GM19193 (cell line): Measurements from ENCODE around the gene DUSP1.

ENCODE experiments used
- POLR2A ChIP-seq: IDR thresholded peaks from 4 replicates; pipeline ENCODE4 v1.6.1; 2011; ENCODE audit not compliant: insufficient read depth, insufficient read length; ENCODE audit errors: extremely low read depth

The DUSP1 gene

DNA sequence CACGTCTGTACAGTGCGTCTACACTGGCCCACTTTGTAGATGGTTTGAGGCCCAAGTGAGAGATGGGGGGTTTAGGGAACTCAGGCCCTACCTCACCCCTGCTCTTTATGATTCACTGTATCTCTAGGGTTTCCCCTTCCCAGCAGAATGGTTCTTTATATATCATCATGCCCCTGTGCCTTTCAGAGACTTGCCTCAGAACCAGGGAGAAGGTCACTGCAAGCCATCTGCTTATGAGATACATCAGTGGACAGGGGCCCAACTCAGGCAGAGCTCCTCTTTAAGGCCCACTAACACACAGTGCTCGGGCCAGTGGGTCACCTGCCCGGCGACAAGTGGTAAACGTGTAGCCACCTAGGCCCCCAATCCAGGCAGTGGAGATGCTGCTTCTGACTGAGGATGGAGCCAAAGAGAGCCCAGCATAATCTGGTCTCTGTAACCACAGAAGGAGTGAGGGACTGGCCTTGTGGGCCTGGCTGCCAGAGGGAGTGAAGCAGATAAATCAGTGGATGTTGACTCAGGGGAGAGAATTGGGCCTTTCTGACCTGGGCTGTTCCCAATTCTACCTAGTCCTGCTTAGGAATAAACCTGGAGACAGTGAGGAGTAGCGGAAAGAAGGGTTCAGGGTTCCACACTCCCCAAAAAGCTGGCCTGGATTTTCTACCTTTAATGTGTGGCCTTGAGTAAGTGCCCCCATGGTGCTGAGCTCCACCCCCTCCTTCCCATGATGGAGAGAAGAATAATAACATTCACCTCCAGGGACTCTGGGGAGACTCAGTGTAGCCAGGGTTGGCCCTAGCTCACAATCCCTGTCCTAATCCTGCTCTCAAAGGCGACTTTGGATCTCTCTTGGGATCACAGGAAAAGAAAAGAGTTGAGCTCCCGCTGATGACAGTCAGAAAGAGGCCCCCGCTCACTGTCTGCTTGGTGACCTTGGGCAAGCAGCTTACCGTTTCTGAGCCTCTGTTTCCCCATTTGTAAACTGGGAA lies 2.8 kb upstream of the DUSP1 start:
- no peak for TF ChIP-seq POLR2A

DNA sequence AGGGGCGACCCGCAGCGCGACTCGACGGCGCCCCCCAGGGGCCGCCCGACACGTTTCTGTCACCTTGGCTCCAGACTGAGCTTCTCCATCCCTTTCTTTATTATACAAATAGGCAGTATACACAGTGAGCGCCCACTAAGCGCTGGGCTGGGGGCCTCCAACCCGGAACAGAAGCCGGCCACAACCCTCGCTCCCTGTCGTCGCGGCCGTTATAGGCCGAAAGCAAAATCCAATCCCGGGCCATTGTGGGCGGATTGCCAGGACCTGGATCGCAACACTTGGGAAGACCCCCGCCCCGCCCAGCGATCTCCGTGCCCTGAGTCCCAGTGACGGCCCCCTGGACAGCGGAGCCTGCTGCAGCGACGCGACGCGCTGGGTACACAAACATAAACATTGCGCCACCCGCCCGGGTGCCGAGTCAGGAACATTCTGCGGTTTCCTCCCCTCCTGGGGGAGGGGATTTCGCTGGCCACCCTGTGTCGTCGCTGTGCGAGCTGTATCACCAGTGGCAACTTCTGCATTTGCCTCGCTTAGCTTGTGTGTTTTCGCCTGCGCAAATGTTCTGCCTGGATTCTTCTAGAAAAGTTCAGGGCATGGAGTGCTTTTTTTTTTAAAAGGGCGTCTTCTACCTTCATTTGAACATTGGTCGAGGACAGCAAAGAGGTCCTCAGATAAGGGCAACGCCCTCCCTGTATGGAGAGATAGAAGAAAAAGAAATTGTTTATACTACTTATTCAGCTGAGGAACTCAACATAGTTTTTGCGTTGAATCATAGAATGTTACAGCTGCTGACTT lies 1.3 kb upstream of the DUSP1 start:
- peak; percentile 48 for TF ChIP-seq POLR2A

DNA sequence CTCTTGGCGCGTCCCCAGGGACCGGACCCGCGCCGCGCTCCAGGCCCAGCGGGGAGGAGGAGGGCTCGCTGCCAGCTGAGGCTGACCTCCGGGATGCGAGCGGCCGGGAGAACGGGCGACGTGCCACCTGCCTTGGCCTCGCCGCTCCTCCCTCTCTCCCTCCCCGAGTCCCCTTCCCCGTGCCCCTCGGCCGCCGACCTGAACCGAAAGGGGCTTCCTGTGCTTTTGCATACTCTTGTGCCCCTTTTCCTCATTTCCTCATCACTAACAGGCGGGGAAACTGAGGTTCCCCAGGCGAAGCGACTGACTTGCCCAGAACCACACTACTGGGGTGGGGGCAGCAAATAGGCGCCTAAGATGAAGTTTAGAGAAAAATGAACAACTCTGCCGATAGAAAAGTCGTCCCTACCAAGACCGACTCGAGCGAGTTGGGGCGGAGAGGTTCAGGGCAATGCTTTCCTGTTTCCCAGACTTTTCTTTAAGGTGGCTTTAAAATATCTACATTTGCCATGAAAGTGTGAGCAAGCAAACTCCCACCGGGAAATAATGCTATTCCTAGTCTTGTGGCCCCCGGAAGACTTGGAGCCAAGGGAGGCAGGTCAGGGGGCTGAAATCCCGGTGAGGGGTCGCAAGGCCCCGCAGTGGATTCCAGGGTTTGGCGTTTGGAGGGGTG lies 580 bp upstream of the DUSP1 start:
- TF ChIP-seq POLR2A: no peak

DNA sequence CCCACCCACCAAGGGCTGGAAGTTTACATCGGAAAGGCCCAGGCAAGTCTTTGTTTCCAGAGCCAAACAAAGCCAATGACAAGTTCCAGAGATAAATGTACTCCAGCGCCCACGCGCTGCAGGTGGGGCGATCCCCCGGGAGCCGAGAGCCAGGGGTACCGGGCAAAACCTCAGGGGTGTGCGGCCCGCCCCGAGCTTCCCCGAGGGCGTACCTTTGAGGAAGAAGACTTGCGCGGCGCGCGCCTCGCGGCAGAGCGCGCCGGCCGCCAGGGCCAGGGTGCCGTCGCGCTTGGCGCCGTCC lies 671 bp downstream of the DUSP1 start:
- TF ChIP-seq POLR2A: no peak

DNA sequence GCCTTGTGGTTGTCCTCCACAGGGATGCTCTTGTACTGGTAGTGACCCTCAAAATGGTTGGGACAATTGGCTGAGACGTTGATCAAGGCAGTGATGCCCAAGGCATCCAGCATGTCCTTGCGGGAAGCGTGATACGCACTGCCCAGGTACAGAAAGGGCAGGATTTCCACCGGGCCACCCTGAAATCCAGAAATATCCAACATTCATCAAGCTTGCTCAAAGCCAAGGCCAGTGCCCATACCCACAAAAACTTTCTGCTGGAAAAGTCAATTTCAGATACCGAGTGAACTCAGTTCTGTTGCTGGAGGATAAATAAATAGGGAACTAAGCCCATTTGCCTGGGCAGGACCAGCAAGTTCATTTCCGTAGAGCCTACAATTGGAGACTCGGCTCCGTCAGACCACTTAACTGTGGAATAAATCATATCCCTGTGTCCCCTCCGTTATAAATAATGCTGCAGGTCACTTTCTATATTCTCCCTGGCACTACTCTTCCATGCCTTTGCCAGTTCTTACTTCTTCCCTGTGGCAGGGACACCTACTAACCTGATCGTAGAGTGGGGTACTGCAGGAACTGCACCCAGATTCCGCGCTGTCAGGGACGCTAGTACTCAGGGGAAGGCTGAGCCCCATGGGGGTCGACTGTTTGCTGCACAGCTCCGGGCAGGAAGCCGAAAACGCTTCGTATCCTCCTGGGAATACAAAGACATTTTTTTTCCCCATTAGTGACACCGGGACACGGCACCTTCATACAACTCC lies 1.2 kb downstream of the DUSP1 start:
- TF ChIP-seq POLR2A: no peak

DNA sequence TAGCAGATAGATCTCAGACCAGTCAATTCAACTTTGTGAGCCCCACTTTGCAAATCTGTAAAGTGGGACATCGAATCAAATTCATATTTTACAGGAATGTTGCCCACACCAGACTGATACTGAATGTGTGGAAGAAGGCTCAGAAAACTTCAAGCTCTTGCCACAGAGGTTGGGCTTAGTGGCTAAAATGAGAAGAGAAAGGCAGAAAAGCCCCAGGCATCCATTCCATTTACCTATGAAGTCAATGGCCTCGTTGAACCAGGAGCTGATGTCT lies 1.7 kb downstream of the DUSP1 start:
- TF ChIP-seq POLR2A: no peak

DNA sequence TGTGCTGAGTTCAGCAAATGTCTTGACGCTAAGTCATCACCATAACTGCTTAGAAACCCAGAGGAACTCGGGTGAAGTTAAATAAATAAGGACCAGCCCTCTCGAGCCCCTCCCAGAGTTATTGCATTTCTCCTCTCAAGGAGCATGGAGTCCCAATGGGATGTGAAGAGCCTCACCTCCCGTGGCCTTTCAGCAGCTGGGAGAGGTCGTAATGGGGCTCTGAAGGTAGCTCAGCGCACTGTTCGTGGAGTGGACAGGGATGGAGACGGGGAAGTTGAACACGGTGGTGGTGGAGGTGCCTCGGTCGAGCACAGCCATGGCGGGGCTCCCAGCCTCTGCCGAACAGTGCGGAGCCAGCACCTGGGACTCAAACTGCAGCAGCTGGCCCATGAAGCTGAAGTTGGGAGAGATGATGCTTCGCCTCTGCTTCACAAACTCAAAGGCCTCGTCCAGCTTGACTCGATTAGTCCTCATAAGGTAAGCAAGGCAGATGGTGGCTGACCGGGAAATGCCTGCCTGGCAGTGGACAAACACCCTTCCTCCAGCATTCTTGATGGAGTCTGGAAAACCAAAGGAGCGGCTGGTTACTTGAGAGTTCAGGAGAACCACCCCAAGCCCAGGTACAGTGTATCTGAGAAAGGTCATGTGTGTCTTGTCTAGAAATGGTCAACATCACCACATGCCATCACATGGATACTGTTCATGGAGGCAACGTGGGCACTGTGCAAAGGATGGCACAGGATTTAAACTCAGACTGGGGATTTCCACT lies 2.2 kb downstream of the DUSP1 start:
- no peak for TF ChIP-seq POLR2A

DNA sequence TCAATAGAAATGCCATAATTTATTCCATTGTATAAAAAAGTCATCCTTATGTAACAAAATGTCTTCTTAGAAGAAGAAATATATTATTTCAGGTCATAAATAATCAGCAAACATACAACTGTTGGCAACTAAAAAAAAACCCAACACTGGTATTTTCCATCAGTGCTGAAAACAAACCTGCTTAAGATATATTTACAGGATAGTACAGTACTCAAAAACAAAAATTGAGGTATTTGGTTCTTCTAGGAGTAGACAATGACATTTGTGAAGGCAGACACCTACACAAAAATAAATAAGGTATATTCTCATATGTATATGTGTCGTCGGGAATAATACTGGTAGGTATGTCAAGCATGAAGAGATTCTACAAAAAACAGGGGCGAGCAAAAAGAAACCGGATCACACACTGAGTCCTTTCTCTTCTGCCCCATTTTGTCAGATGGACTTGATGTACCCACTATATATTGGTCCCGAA lies 2.9 kb downstream of the DUSP1 start:
- no peak for TF ChIP-seq POLR2A

DNA sequence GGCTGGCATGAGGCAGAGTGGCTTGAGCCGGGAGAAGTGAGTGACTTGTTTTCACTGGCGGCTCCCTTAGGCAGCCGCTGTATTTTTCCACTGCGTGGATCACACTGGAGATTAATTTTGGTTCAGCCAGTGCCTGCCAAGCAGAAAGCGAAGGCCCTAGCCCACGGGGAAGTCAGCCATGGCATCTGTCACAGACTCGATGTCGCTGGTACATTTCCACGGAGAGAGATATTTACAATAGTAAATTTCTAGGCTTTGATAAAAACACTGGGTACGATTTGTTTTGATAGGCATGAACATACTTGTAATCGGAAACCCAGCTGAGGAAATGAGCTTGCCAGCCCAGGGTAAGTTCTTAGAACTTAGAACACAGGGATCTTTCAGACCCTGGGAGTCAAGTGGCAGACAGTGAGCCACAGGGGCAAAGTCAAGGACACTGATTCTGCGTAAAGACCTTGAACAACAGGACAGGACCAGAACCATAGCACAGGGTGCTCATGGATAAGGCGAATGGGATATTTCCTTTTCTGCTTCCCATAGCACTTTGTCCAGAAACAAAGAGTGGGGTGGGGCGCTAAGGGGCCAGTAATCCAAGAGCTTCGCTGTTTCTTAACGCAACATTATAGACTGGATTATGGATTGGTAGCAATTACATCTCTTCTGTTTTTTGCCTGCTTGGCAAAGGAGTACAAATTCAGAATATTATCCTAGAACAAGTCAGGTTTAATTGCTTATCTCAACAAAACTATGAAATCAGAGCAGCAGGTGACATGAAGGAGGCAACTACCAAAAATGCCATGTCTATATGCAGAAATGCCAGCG lies 4.5 kb downstream of the DUSP1 start:
- TF ChIP-seq POLR2A: no peak

DNA sequence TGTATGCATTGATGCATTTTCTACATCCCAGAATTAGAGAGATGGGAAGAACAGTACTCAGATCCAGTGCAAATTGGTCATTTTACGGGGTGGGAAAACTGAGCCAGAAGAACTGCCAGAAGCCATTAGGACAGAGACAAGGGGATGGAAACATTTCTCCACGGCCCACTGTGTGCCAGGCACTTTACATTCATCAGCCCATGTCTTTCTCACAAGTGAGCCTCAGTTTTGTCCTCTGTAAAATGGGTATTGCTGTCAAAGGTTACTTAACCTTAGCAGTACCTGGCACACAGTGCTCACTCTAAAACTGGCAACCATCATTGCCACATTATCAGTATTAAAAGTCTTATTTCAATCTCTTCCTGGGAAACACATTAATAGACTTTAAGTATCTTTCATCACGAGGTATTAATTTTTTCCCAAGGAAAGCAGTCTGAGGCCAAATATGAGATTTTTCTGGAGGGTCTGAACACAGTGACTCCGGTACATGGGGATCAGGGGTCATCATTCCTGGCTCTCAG lies 5.2 kb downstream of the DUSP1 start:
- TF ChIP-seq POLR2A: no peak

DNA sequence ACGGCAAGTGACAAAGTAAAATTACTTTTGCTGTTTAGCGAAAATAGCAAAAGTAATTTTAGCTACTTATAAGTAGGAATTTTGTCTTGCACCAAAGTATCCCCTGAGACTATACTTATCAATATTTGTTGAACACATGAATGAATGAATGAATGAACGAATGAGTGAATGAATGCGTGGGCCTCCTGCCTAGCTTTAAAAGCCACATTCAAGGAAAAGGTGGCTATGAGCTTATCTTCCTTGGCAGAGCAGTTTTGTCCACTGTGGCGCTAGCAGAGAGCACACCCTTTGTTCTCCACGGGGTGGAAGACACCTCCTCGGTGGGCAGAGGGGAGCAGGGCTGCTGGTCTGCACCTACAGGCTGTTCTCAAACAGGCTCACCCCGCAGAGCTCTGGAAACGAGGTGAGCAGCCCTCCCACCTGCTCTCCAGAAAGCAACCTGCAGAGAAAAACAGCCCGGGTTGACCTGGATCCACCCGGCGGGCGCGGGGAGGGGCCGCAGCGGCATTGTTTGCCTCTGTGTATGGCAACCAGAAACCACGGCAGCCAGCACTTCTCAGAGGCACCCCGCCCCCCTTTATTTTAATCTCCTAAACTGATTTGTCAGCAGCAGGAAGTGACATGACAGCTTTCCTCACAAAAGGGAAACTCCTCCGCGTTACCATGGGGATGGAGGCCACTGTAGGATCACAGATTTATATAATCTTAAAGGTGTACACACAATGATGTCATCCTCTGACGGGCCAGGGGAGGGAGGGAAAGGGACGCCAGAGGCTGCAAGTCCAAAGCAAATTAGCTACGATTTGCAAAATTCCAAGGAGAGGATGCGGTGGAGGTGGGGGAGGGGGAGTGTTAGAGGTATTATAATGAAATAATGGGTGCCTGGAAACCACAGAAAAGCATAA lies 5.9 kb downstream of the DUSP1 start:
- TF ChIP-seq POLR2A: peak; percentile 22

DNA sequence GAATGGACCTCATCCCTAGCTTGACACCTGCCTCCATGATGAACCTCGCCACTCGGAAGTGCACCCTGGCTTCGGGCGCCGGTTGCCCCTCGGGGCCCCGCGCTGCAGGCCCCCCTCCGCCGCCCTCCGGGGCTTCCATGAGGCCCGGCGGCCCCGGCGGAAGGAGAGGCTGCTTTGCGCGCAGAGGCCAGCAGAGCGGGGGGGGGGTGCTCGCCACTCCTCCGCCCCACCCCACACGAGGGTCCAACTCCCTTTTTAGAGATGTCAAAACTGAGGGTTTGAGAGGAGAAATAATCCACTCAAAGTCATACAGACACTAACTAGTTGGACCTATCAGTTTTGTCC lies 7.9 kb downstream of the DUSP1 start:
- no peak for TF ChIP-seq POLR2A
